H1 (cell line): Measurements from ENCODE around the gene LY6G6C. TPM values are rescaled to one million over a fixed set of nuclear protein-coding genes. Genes with fewer than 3 reads are reported as not detected.

Source experiments
- CTCF ChIA-PET: fragments of 300-600 bp; sonication (Branson Sonifier 250); formaldehyde crosslinking; loops from one replicate; lab custom pipeline; 2021; ENCODE audit not compliant: partially characterized antibody; lab: Charles Lee
- POLR2A ChIA-PET: fragments of 300-600 bp; sonication (Branson Sonifier 250); formaldehyde crosslinking; loops from one replicate; lab custom pipeline; 2021; ENCODE audit warnings: inconsistent platforms; ENCODE audit not compliant: partially characterized antibody; lab: Charles Lee
- DNase-seq, 2 experiments: peaks; one replicate each; pipeline versions ENCODE4 v3.0.0 to v3.0.0-alpha.2; 2010 to 2022; ENCODE audit warnings: low spot score in 2 of 2, low read depth in 1 of 2, mixed read lengths in 1 of 2
- FAIRE-seq: peaks from 2 replicates; lab custom pipeline; 2011; peaks lifted over from hg19 to GRCh38; lab: Jason Lieb, UNC
- H2AFZ ChIP-seq: 2 replicates; pipeline ENCODE4 v1.8.1; 2012; ENCODE audit warnings: low read length, inconsistent platforms
- H2AK5ac ChIP-seq: 2 replicates; pipeline ENCODE4 v1.6.1; 2013; ENCODE audit warnings: low read depth, low read length
- H2BK120ac ChIP-seq: replicated peaks from 2 replicates; pipeline ENCODE3; 2013; ENCODE audit warnings: low read depth, low read length, inconsistent platforms
- H2BK12ac ChIP-seq: 2 replicates; pipeline ENCODE4 v1.6.1; 2013; ENCODE audit warnings: low read depth, low read length
- H2BK15ac ChIP-seq: 2 replicates; pipeline ENCODE4 v1.6.1; 2013; ENCODE audit warnings: low read length
- H2BK20ac ChIP-seq: 2 replicates; pipeline ENCODE4 v1.6.1; 2013; ENCODE audit warnings: low read length
- H2BK5ac ChIP-seq: 2 replicates; pipeline ENCODE4 v1.6.1; 2013; ENCODE audit warnings: low read depth, low read length
- H3K14ac ChIP-seq: 2 replicates; pipeline ENCODE4 v1.6.1; 2013; ENCODE audit warnings: inconsistent platforms; ENCODE audit not compliant: insufficient read length
- H3K18ac ChIP-seq: 2 replicates; pipeline ENCODE4 v1.6.1; 2013; ENCODE audit warnings: low read length; ENCODE audit errors: extremely low read depth
- H3K23ac ChIP-seq: 2 replicates; pipeline ENCODE4 v1.6.1; 2013; ENCODE audit warnings: inconsistent platforms; ENCODE audit not compliant: insufficient read length
- H3K23me2 ChIP-seq: 2 replicates; pipeline ENCODE4 v1.6.1; 2013; ENCODE audit warnings: low read depth, low read length
- H3K27ac ChIP-seq: 2 replicates; pipeline ENCODE4 v1.6.1; 2011; ENCODE audit warnings: low read depth, low read length, inconsistent platforms
- H3K27me3 ChIP-seq, 4 experiments: replicated peaks in 1 of 4; 1 replicate in 1 of 4; 2 replicates in 3 of 4; pipeline versions ENCODE4 v1.6.1 to v1.8.1; 2011 to 2013; ENCODE audit warnings: low read length in 3 of 4, mild to moderate bottlenecking in 3 of 4, inconsistent platforms in 2 of 4, mixed read lengths in 2 of 4, moderate library complexity in 1 of 4; ENCODE audit not compliant: control insufficient read depth in 3 of 4, insufficient read depth in 3 of 4; ENCODE audit errors: extremely low read depth in 1 of 4
- H3K36me3 ChIP-seq, 4 experiments: 2 replicates each; pipeline versions ENCODE4 v1.6.1 to v1.8.1; 2011 to 2013; ENCODE audit warnings: mild to moderate bottlenecking in 4 of 4, low read length in 3 of 4, moderate library complexity in 2 of 4, control low read depth in 1 of 4, inconsistent platforms in 1 of 4; ENCODE audit not compliant: insufficient read depth in 4 of 4, control insufficient read depth in 2 of 4
- H3K4ac ChIP-seq: replicated peaks from 2 replicates; pipeline ENCODE3; 2013; ENCODE audit warnings: low read length, low read depth, mixed read lengths, inconsistent platforms; ENCODE audit not compliant: insufficient read length
- H3K4me1 ChIP-seq, 4 experiments: replicated peaks in 1 of 4; 1 replicate in 1 of 4; 2 replicates in 3 of 4; pipeline versions ENCODE4 v1.6.1 to v1.8.1; 2011 to 2013; ENCODE audit warnings: low read length in 3 of 4, inconsistent platforms in 2 of 4, mixed read lengths in 1 of 4; ENCODE audit not compliant: insufficient read depth in 4 of 4, control insufficient read depth in 3 of 4
- H3K4me2 ChIP-seq, 2 experiments: 2 replicates each; pipeline versions ENCODE4 v1.6.1 to v1.8.1; 2011 to 2013; ENCODE audit warnings: low read depth in 2 of 2, low read length in 2 of 2, control low read depth in 1 of 2, inconsistent platforms in 1 of 2, mild to moderate bottlenecking in 1 of 2; ENCODE audit not compliant: insufficient read depth in 1 of 2
- H3K4me3 ChIP-seq, 4 experiments: fragments of 200-600, 300-600 bp in 1 of 4; sonication (generic), shearing (Covaris generic), sonication (Bioruptor Twin) in 1 of 4; 2 replicates each; pipeline versions ENCODE4 v1.5.1 to v1.8.1; 2011 to 2016; ENCODE audit warnings: low read length in 4 of 4, low read depth in 3 of 4, control low read depth in 2 of 4, inconsistent platforms in 2 of 4, mild to moderate bottlenecking in 2 of 4, mixed read lengths in 1 of 4, moderate library complexity in 1 of 4; ENCODE audit not compliant: insufficient read depth in 2 of 4; ENCODE audit errors: extremely low read depth in 1 of 4
- H3K56ac ChIP-seq: replicated peaks from 2 replicates; pipeline ENCODE3; 2013; ENCODE audit warnings: low read depth, mild to moderate bottlenecking, mixed read lengths, low read length, inconsistent platforms; ENCODE audit not compliant: insufficient read length
- H3K79me1 ChIP-seq: 2 replicates; pipeline ENCODE4 v1.6.1; 2013; ENCODE audit warnings: low read depth, low read length, control low read depth
- H3K79me2 ChIP-seq, 2 experiments: 2 replicates each; pipeline versions ENCODE4 v1.6.1 to v1.8.1; 2012 to 2013; ENCODE audit warnings: low read length in 2 of 2, mild to moderate bottlenecking in 2 of 2, inconsistent platforms in 1 of 2; ENCODE audit not compliant: insufficient read depth in 2 of 2, control insufficient read depth in 1 of 2
- H3K9ac ChIP-seq, 4 experiments: replicated peaks in 1 of 4; 1 replicate in 1 of 4; 2 replicates in 3 of 4; pipeline versions ENCODE4 v1.6.1 to v1.8.1; 2011 to 2013; ENCODE audit warnings: low read depth in 3 of 4, low read length in 3 of 4, control low read depth in 2 of 4, mild to moderate bottlenecking in 2 of 4, moderate library complexity in 2 of 4, inconsistent platforms in 1 of 4; ENCODE audit errors: extremely low read depth in 1 of 4
- H3K9me3 ChIP-seq, 2 experiments: 2 replicates each; pipeline versions ENCODE4 v1.6.1 to v1.8.1; 2012 to 2013; ENCODE audit warnings: mild to moderate bottlenecking in 2 of 2, moderate library complexity in 2 of 2, control low read depth in 1 of 2, inconsistent platforms in 1 of 2, low read depth in 1 of 2, low read length in 1 of 2, mixed read lengths in 1 of 2; ENCODE audit not compliant: insufficient read depth in 2 of 2
- H4K20me1 ChIP-seq, 2 experiments: replicated peaks in 1 of 2; 2 replicates each; pipeline versions ENCODE3 to v1.8.1; 2011 to 2013; ENCODE audit warnings: inconsistent platforms in 2 of 2, low read length in 2 of 2, mild to moderate bottlenecking in 1 of 2; ENCODE audit not compliant: insufficient read depth in 2 of 2, control insufficient read depth in 1 of 2
- H4K5ac ChIP-seq: 2 replicates; pipeline ENCODE4 v1.6.1; 2013; ENCODE audit warnings: low read length, low read depth, mixed read lengths, inconsistent platforms; ENCODE audit not compliant: insufficient read length
- H4K8ac ChIP-seq: 2 replicates; pipeline ENCODE4 v1.8.0; 2013; ENCODE audit warnings: mild to moderate bottlenecking, moderate library complexity, low read length, inconsistent platforms; ENCODE audit not compliant: insufficient read depth; ENCODE audit errors: extremely low read depth
- H4K91ac ChIP-seq: replicated peaks from 2 replicates; pipeline ENCODE3; 2013; ENCODE audit warnings: low read length, mixed read lengths, inconsistent platforms; ENCODE audit not compliant: insufficient read length
- BACH1 ChIP-seq: IDR thresholded peaks from 2 replicates; pipeline ENCODE4 v1.6.1; 2012; ENCODE audit warnings: low read length, improper control_type of control experiment
- BCL11A ChIP-seq, 2 experiments: IDR thresholded peaks; one replicate each; pipeline ENCODE4 v1.6.1; 2011; ENCODE audit warnings: low read depth in 2 of 2, low read length in 2 of 2, mild to moderate bottlenecking in 2 of 2
- CTBP2 ChIP-seq: IDR thresholded peaks from 2 replicates; pipeline ENCODE4 v1.7.0; 2011; ENCODE audit warnings: borderline replicate concordance, mild to moderate bottlenecking, moderate library complexity, mixed read lengths, low read length; ENCODE audit not compliant: insufficient read depth, insufficient read length
- GABPA ChIP-seq: IDR thresholded peaks from 2 replicates; pipeline ENCODE4 v1.6.1; 2011; ENCODE audit warnings: mild to moderate bottlenecking, low read length, moderate library complexity, borderline replicate concordance; ENCODE audit not compliant: insufficient read depth
- HDAC6 ChIP-seq: IDR thresholded peaks from one replicate; pipeline ENCODE4 v1.7.1; 2012; ENCODE audit warnings: low read depth, mild to moderate bottlenecking, inconsistent platforms, low read length, moderate library complexity
- JUN ChIP-seq: IDR thresholded peaks from 2 replicates; pipeline ENCODE4 v1.6.1; 2011; ENCODE audit warnings: low read depth, mild to moderate bottlenecking, improper control_type of control experiment, low read length
- JUND ChIP-seq: IDR thresholded peaks from 2 replicates; pipeline ENCODE4 v1.6.1; 2011; ENCODE audit warnings: mild to moderate bottlenecking, improper control_type of control experiment, low read length
- POLR2A ChIP-seq, 2 experiments: IDR thresholded peaks; 1 replicate in 1 of 2; 2 replicates in 1 of 2; pipeline ENCODE4 v1.6.1; 2011; ENCODE audit warnings: low read depth in 2 of 2, low read length in 2 of 2, mild to moderate bottlenecking in 2 of 2; ENCODE audit errors: control extremely low read depth in 1 of 2
- RAD21 ChIP-seq, 2 experiments: IDR thresholded peaks in 1 of 2; conservative IDR thresholded peaks in 1 of 2; 2 replicates each; pipeline ENCODE4 v1.6.1; 2011; ENCODE audit warnings: low read depth in 2 of 2, low read length in 2 of 2, improper control_type of control experiment in 1 of 2, inconsistent platforms in 1 of 2, mild to moderate bottlenecking in 1 of 2, moderate library complexity in 1 of 2
- RXRA ChIP-seq: IDR thresholded peaks from 2 replicates; pipeline ENCODE4 v1.6.1; 2011; ENCODE audit warnings: low read depth, mild to moderate bottlenecking, low read length, moderate library complexity; ENCODE audit not compliant: insufficient read depth
- SP4 ChIP-seq: IDR thresholded peaks from 2 replicates; pipeline ENCODE4 v1.6.1; 2012; ENCODE audit warnings: low read length, inconsistent platforms
- WGBS, 2 experiments: shearing (Covaris generic) in 1 of 2; methylation state at CpG; one replicate each; pipeline versions ENCODE4 v1.1.6 to v1.1.7; 2013 to 2015; ENCODE audit warnings: low lambda C conversion rate in 2 of 2, mixed read lengths in 2 of 2, inconsistent platforms in 1 of 2, low coverage in 1 of 2, missing lambda C conversion rate in 1 of 2; ENCODE audit not compliant: insufficient replicate concordance in 2 of 2, insufficient coverage in 1 of 2, insufficient read length in 1 of 2; ENCODE audit errors: extremely low coverage in 1 of 2, missing lambda C conversion rate in 1 of 2; 5-methylcytosine and 5-hydroxymethylcytosine counted together
- polyA plus RNA-seq, 7 experiments: library from polyadenylated mRNA; depleted of rRNA in 3 of 7; stranded (reverse) in 5 of 7; unstranded in 2 of 7; fragments of >200 nt in 5 of 7; fragments of 200-250 nt in 2 of 7; gene quantifications; 1 replicate in 5 of 7; 2 replicates in 1 of 7; 4 replicates in 1 of 7; pipeline versions ENCODE4 v1.2.1 to v1.2.3, GENCODE V29; 2011 to 2013; ENCODE audit warnings: missing spikeins in 2 of 7, mixed read lengths in 2 of 7
- total RNA-seq: library from RNA; stranded (reverse); fragmentation: NEBNext Ultra II Directional; extraction: Animal tissue kit (Norgen Biotek cat#: 25700); gene quantifications from 2 replicates; pipeline ENCODE4 v1.2.1, GENCODE V29; 2021

The LY6G6C gene
- total and polyA plus RNA-seq, 2 of the 8 experiments (the other 6 are each of a cell fraction or from before 2014, with no cell fraction given), result 0.23 TPM; not detected in 1

GRCh38 chr6:31739639-31740396 is 18.3 kb upstream of the LY6G6C start, which contains the start of gene MSH5:
Gene MSH5 (plus strand): TSS chr6:31740005. CDS start chr6:31740467, 462 bp downstream.
- FAIRE-seq, result no peak
- Histone ChIP-seq H2BK5ac (peak within 1 kb of the TSS; percentile 98), H3K23me2 (peaks cover 19% of the 10 kb centered on the region), H3K56ac (peak within 1 kb of the TSS; percentile 80), H4K91ac (peak within 1 kb of the TSS; percentile 75), H2BK12ac (peak within 1 kb of the TSS; percentile 88), H3K27ac (peak within 1 kb of the TSS; percentile 92), H2BK15ac (peak within 1 kb of the TSS; percentile 93), H3K23ac (no peak within 1 kb of the TSS), H3K36me3 (peaks cover 0 to 12% (median 0%) of the 10 kb centered on the region in 4 experiments; a peak in 3 of 8 replicates), H3K79me1 (no peaks in the 10 kb centered on the region), H3K4me2 (peak within 1 kb of the TSS; percentile 86 to 99), H4K5ac (peak within 1 kb of the TSS; percentile 77), H3K9ac (peak within 1 kb of the TSS; percentile 70 to 96 (median 92)), H4K20me1 (no peaks in the 10 kb centered on the region), H2AFZ (no peak within 1 kb of the TSS), H3K9me3 (no peaks in the 10 kb centered on the region; a peak in 1 of 4 replicates), H3K14ac (peak within 1 kb of the TSS; percentile 2), H3K18ac (peak within 1 kb of the TSS; percentile 98), H3K4me3 (peak within 1 kb of the TSS; percentile 36 to 65 (median 47)), H4K8ac (peak within 1 kb of the TSS; percentile 98; the same call in 1 of the 2 replicates), H2BK20ac (peak within 1 kb of the TSS; percentile 75; the same call in 1 of the 2 replicates), H2BK120ac (peak within 1 kb of the TSS; percentile 81), H2AK5ac (peak within 1 kb of the TSS; percentile 68), H3K4me1 (peaks cover 16 to 22% (median 21%) of the 10 kb centered on the region in 4 experiments), H3K27me3 (no peaks in the 10 kb centered on the region), H3K79me2 (peaks cover 0 to 17% of the 10 kb centered on the region in 2 experiments; a peak in 2 of 4 replicates), H3K4ac (peak within 1 kb of the TSS; percentile 88)
- ChIA-PET CTCF (interaction anchor here (0.5 to 5.9 kb wide), 16 partner anchors 9 to 90 kb away, joined by 3 to 52 read pairs (median 5); partner anchors contain the start of genes ABHD16A, DDAH2, MPIG6B and VARS1), POLR2A (interaction anchor here (0.7 to 8.7 kb wide), 46 partner anchors 9 to 388 kb away, joined by 3 to 73 read pairs (median 8); partner anchors contain the start of genes ABHD16A, APOM, ATF6B and ATP6V1G2)
- WGBS, 2 experiments, result 4% methylated on average over 56 of the region's 58 CpGs; no CpG with 5 or more reads in 1 of the 2 experiments
- peak; percentile 98 to 99 for DNase-seq
- TF ChIP-seq POLR2A (IDR thresholded peaks at IDR 0.05; ENCODE audit: control extremely low read depth in 1 of 2, low read depth in 2 of 2, low read length in 2 of 2) (peak in 1 of 2 experiments; percentile 90; a peak in 2 of 3 replicates), JUND (no peak), RAD21 (IDR thresholded peaks at IDR 0.05 in 1 of 2, conservative IDR thresholded peaks at IDR 0.05 in 1 of 2; ENCODE audit: low read depth in 2 of 2, low read length in 2 of 2) (no peak), CTBP2 (no peak), JUN (no peak), RXRA (no peak), BACH1 (no peak), BCL11A (IDR thresholded peaks at IDR 0.05; ENCODE audit: low read depth in 2 of 2, low read length in 2 of 2) (no peak), HDAC6 (no peak), GABPA (no peak), SP4 (peak; percentile 93; the same call in 1 of the 2 replicates)
